Body of pancreas (tissue), 4 donors: ENCODE results near the gene ARSG.
"Not testable (repeated sequence)": the region's sequence is repeated elsewhere in the genome, so short reads cannot be mapped to it uniquely, and the experiment has no call there.

Experiments used
- POLR2A ChIP-seq, 3 donors: fragments of 450-650 bp; IDR thresholded peaks; one replicate each; pipeline ENCODE4 v1.6.1; 2016; ENCODE audit warnings: antibody characterized with exemption in 3 of 3, mild to moderate bottlenecking in 2 of 3
- TF ChIP-seq, protein P1 (sequence below), 7 experiments: fragments of 450-650 bp in 4 of 7; fragments of 200-600 bp in 3 of 7; sonication (generic) in 3 of 7; IDR thresholded peaks; one replicate each; pipeline ENCODE4 v1.5.1; 2016 to 2019; ENCODE audit warnings: antibody characterized with exemption in 7 of 7

GRCh38 chr17:68407656-68408055 lies 116.4 kb downstream of the ARSG start:
- TF ChIP-seq, protein P1, sequence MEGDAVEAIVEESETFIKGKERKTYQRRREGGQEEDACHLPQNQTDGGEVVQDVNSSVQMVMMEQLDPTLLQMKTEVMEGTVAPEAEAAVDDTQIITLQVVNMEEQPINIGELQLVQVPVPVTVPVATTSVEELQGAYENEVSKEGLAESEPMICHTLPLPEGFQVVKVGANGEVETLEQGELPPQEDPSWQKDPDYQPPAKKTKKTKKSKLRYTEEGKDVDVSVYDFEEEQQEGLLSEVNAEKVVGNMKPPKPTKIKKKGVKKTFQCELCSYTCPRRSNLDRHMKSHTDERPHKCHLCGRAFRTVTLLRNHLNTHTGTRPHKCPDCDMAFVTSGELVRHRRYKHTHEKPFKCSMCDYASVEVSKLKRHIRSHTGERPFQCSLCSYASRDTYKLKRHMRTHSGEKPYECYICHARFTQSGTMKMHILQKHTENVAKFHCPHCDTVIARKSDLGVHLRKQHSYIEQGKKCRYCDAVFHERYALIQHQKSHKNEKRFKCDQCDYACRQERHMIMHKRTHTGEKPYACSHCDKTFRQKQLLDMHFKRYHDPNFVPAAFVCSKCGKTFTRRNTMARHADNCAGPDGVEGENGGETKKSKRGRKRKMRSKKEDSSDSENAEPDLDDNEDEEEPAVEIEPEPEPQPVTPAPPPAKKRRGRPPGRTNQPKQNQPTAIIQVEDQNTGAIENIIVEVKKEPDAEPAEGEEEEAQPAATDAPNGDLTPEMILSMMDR (IDR thresholded peaks at IDR 0.05), result not testable (repeated sequence)
- not testable (repeated sequence) for TF ChIP-seq POLR2A (IDR thresholded peaks at IDR 0.05)
